Stimulated activated CD4-positive, alpha-beta T cell treated with anti-CD3 and anti-CD28 coated beads, Interleukin-12 subunit alpha, Interleukin-12 subunit beta, amount 100 ng/mL, for 4 hours (primary cell): Measurements from ENCODE around the gene MFAP3L.
"Not testable (repeated sequence)": the region's sequence is repeated elsewhere in the genome, so short reads cannot be mapped to it uniquely, and the experiment has no call there.

Experiments
- DNase-seq: peaks from one replicate; pipeline ENCODE4 v3.0.0-alpha.2; 2020

Gene MFAP3L

GRCh38 chr4:169986369-169986768, 39.8 kb downstream of the MFAP3L start:
- DNase-seq, result no peak

DNA sequence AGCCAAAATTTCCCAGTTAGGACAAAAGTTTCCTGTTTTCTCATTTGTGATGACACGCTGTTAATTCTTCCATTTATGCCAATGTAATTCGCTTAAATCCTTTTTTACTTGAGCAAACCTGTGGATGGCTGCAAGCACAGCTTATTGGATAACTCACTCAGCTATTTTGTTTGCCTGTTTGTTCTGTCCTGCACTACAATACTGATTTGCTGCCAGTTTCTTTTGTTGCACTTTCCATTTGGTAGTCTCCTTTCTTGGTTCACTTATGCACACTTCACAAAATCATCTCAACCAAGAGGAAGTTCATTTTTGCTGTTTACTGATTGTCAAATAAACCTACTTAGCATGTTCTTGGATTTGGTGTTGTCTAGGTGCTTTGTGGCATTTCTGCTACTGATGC, 40.3 kb downstream of the MFAP3L start:
- DNase-seq, result no peak

GRCh38 chr4:169984745-169985144, 41.5 kb downstream of the MFAP3L start:
- DNase-seq, result no peak

DNA sequence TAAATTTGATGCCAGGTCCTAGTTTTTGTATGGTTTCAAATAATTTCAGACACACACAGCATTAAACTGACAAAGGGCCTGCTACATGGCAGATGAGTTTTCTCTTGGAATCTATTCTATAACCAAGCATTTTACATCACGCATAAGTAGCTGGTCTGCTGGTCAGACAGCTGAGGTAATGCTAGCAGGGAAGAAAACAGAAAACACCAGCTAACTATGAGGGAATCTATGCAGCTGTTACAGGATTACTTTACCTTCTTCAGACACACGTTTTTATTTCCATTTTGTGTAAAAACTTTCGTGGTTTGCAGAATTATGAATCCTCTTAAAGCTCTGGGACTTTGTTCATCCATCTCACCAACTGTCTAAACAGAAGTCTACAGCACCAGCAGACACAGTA, 42.0 kb downstream of the MFAP3L start:
- DNase-seq, result no peak

DNA sequence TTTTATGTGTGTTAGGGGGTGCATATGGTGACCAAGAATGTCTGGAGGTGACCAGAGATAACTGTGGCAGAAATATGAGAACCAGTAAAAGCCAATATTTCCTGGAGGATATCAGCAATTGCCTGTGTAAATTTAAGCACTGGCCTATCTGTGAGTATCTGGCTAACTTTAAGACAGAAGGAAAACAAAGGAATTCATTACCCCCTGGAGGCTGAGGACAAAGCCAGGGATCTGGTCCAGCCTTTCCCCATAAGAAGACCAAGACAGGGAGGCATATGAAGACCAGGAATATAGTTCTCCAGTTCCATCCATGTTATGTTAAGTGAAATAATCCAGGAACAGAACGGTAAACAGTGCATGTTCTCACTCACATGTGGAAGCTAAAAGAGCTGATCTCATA, 49.2 kb downstream of the MFAP3L start:
- DNase-seq, result no peak

DNA sequence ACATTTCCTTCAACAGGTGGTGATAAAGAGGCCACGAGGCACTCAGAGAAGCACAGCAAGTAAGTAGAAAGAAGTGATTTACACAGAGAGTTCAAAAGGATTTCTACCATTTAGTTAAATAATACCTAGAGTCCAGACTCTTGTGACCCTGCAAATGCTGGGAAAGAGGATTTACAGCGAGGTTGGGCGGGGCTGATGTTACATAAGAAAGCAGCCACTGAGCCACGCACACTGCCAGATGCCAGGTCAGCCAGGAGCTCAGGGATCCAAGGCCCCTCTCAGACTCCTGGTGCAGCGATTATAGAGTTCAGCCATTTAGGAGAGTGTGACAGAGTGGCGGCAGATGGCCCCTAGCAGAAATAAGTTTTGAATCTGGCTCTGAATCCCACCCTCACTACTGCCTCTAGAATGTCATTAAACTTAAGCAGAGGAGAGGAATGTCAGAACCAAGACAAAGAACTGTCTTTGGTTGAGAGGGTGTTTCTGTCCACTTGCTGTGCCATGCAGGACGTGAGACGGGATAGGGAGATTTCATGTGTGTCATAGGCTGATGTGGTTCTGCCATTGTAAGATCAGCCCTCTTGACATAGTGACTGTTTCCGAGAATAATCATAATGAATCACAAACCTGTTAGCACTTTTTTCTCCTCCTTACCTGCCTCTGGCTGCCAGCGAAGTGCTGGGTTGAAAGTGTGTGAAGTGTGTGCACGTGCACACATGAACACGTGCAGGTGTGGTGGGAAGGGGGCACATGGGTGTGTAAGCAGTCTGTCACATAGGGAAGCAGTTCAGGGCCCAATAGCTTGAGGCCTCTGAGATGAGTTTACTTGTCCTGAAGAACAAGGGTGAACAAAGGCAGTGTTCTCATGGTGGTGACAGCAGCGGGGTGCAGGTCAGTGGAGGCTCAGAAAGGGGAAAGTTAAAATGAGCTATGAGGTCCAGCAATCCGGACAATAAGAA, 50.1 kb downstream of the MFAP3L start:
- no peak for DNase-seq

DNA sequence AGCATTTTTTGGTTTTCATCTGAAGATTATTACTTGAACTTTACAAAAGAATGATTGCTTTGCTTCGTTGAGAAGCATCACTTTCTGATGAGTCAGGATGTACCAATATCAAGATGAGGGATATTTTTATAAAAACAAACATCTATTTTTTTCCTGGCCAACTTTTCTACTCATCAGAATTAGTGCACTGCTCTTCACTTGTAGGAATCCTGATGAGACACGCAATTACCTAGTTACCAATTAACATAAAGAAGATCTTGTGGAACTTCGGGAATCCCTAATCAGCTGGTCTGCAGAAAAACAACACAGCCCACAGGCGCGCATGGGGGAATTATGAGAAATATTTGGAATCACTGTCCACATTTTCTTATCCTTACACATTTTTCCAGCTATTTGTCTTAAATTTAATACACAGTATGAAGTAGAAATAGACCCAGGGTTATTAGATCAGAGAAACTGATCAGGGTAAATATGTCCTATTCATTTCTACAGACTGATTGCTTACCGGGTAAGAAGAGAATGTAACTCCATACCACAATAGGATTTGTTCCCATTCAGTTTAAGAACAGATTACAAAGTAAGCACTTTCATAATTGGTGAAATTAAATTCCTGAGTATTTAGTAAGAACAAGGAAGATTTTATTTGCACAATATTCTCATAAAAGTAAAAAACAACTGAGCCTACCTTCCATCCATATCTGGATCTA, 50.9 kb downstream of the MFAP3L start:
- DNase-seq, result no peak

GRCh38 chr4:169971456-169972015, 54.7 kb downstream of the MFAP3L start:
- no peak for DNase-seq

- DNase-seq, result no peak
Observed at GRCh38 chr4:169968999-169969398, 57.2 kb downstream of the MFAP3L start.

DNA sequence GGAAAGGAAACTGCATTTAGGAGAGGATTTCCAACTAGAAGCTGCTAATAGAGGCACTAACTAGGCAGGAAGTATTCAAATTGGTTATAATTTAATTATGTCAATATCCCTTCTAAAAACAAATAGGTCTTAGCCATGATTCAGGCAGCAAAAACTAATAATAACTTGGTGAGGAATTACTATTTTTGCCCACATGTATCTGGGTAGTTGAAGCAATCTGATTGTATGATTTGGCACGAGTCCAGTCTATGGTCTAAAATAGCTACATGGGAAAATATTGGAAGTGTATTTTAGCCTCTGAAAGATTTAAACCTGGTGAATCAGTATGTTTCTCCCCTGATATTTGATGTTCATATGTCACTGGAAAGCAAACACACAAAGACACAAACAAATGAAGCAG, 62.2 kb downstream of the MFAP3L start:
- no peak for DNase-seq

GRCh38 chr4:169959254-169959653, 66.9 kb downstream of the MFAP3L start:
- no peak for DNase-seq

DNA sequence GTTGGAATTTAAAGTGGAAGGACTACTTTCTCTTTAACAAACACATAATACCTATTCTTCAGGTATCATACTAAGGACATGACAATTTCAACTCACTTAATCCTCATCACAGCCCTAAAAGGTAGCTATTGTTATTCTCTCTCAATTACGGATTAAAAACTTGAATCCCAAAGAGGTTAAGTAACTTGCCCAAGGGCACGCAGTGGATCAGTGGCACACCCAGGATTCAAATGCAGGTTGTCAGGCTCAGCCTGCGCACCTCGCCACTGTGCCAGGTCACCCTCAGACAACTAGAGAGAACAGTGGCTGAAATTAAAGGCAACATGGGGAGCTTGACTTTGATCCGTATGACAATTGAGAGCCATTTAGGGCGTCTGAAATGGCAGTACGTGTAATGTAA, 67.6 kb downstream of the MFAP3L start:
- DNase-seq, result no peak

DNA sequence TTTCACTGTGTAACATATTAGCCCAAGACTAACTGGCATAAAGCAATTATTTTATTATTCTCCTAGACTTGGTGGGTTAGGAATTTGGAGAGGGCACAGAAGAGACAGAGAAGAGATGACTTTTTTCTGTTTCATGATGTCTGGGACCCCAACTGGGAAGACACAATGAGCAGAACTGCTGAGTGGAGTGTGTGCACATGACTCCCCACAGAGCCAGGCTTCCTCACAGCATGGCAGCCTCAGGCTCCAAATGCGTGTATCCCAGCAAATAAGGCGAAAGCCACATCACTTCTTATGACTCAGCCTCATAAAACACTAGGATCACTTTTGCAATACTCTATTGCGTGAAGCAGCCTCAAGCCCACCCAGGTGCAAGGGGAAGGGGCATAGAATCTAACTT, 68.4 kb downstream of the MFAP3L start:
- DNase-seq, result no peak

GRCh38 chr4:169956091-169956843, 69.9 kb downstream of the MFAP3L start:
- DNase-seq, result no peak

- DNase-seq, result no peak
Observed at GRCh38 chr4:169955521-169955920, 70.7 kb downstream of the MFAP3L start.

GRCh38 chr4:169952236-169953002, 73.8 kb downstream of the MFAP3L start:
- DNase-seq, result no peak

DNA sequence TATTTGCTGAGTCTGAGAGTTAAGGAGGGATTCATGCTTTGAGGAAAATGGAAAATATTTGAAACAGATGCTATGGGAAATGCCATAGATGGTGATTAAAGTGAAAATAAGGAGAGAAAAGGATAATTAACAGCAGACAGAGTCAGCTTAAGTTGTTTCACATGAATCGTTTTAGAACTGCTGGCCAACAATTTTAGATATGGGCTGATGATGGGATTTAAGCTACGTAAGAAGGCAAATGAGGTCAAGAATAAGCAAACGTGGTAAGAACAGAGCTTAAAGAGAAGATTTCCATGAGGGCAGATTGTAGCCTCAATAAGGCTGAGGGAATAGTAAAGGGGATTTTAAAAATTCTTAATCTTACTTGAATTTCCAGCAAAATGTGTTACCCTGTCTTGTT, 77.9 kb downstream of the MFAP3L start:
- DNase-seq, result no peak

DNA sequence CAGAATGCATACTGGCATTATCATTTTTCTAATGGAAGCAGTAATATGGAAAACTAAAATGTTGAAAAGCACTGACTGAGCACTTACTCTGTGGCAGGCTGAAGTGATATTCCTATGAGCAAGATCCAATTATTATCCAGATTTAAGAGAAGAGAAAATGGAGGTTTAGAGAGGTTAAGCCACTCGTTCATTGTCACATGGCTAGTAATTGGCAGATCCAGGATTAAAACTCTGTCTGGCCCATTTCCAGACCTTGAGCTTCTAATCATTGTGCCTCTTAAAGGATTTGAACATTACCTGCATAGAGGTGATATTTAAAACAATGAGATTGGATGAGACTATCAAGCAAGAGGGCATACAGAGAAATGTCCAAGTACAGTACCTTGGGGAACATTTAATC, 80.6 kb downstream of the MFAP3L start:
- no peak for DNase-seq

DNA sequence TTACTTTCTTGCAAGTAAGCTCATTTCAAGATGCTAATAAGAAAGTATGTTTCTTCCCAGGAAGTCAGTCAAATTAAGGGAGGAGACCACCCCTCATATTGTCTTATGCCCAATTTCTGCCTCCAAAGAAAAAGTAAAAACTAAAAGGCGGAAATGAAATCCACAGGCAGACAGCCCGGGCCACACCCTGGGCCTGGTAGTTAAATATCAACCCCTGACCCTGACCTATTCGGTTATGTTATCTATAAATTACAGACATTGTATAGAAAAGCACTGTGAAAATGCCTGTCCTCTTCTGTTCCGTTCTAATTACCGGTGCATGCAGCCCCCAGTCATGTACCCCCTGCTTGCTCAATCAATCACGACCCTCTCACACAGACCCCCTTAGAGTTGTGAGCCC, 82.6 kb downstream of the MFAP3L start:
- not testable (repeated sequence) for DNase-seq

DNA sequence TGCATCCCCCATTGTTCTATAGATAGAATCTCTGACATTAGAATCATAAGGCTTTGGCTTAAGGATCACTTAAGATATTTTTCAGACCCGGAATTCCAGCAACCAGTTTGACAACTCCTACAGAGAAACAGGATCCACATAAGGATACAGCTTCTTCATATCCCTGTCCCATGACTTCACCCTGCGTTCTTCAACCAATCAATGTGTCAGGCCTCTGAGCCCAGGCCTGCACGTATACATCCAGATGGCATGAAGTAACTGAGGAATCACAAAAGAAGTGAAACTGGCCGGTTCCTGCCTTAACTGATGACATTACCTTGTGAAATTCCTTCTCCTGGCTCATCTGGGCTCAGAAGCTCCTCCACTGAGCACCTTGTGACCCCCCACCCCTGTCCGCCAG, 85.1 kb downstream of the MFAP3L start:
- DNase-seq, result no peak

GRCh38 chr4:169940460-169940859, 85.7 kb downstream of the MFAP3L start:
- DNase-seq, result no peak
